ENCODE measurements around the gene NOD1. TPM values are rescaled to one million over a fixed set of nuclear protein-coding genes. Genes with fewer than 3 reads are reported as not detected.
A peak's percentile ranks its signal among the peaks of the same experiment; 100 is the strongest.
"Not testable (repeated sequence)": the region's sequence is repeated elsewhere in the genome, so short reads cannot be mapped to it uniquely, and the experiment has no call there.

NOD1 gene, protein sequence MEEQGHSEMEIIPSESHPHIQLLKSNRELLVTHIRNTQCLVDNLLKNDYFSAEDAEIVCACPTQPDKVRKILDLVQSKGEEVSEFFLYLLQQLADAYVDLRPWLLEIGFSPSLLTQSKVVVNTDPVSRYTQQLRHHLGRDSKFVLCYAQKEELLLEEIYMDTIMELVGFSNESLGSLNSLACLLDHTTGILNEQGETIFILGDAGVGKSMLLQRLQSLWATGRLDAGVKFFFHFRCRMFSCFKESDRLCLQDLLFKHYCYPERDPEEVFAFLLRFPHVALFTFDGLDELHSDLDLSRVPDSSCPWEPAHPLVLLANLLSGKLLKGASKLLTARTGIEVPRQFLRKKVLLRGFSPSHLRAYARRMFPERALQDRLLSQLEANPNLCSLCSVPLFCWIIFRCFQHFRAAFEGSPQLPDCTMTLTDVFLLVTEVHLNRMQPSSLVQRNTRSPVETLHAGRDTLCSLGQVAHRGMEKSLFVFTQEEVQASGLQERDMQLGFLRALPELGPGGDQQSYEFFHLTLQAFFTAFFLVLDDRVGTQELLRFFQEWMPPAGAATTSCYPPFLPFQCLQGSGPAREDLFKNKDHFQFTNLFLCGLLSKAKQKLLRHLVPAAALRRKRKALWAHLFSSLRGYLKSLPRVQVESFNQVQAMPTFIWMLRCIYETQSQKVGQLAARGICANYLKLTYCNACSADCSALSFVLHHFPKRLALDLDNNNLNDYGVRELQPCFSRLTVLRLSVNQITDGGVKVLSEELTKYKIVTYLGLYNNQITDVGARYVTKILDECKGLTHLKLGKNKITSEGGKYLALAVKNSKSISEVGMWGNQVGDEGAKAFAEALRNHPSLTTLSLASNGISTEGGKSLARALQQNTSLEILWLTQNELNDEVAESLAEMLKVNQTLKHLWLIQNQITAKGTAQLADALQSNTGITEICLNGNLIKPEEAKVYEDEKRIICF
- 5.6 and 6.6 TPM in 2 replicates for total RNA-seq (2014; rRNA removed; shearing (Covaris generic))

DNA sequence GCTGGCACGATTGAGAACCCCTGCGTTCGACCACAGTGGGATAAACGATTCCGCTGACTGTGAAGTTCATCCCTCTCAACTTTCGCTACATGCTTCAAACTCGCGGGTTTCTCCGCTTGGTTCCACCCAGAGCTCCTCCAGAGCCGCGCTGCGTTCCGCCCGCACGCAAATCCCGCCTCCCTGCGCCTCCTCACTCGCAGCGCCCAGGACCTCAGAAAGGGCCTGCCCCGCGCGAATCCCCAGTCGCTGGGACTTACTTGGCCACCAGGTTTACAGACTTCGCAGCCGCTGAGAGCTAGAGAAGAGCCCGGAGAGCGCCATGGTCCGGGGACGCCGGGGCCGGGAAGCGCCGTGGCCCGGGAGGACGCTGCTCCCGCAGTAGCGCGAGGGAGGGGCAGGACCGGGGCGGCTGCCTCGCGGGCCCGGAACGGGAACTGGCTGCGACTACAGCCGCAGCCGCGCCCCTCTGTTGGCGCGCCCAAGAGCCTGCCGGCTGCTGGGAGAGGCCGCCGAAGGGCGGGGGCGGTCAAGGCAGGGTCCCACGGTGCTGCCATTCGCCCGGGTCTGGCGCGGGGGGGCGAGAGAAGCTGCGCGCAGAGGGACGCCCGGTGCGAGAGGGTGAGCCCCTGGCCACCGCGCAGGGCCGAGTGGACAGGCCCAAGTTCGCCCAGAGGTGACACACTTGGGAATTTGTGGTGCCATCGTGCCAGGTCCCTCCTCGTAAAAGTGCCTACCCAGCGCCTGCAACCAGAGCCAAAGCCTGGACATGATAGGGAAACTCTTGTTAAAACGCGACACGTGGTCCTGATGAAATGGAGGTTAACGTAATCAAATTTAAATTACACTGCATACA is at the start of gene NOD1:
TSS of gene NOD1 (minus strand) at position 436 of the 853 bp plus-strand sequence. CDS start 21,863 bp downstream, outside the sequence.
- peak; percentile 91 for DNase-seq (ENCODE audit: low read depth)

DNA sequence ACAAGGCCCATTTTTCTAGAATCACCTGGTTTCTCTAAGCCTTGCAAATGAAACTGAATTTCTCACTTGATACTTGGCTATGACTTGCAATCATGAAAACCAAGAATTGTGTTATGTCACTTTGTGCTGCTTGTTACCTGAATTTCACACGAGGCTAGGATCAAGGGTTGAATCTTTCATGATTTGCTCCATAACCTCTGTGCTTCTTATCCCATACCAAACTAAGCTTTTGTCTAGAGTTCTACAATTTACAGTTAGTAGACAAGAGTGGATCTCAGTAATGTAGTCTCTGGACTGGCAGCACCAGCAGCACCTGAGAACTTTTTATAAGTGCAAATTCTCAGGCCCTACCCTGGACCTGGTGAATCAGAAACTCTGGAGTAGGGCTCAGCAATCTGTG is 48.7 kb upstream of the NOD1 start:
- not testable (repeated sequence) for DNase-seq (ENCODE audit: low read depth)

DNA sequence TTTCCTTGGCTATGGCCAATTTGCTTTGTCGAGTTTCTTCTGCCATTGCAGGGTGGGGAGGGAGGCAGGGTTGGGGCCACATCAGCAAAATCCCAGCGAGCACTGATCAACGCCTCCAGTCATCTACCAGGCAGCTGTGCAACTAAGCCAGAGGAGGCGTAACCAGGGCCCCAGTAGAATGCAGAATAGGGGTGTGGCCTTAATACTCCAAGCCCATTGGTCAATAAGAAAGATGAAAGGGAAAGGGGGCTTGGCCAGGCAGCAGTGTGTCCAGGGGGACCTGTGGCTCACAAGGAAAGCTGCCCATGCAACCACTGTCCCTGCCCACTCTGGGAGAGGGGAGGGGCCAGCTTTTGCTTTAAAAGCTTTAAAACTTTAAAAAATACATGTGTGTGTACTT is 47.6 kb upstream of the NOD1 start:
- DNase-seq (ENCODE audit: low read depth) = no peak

DNA sequence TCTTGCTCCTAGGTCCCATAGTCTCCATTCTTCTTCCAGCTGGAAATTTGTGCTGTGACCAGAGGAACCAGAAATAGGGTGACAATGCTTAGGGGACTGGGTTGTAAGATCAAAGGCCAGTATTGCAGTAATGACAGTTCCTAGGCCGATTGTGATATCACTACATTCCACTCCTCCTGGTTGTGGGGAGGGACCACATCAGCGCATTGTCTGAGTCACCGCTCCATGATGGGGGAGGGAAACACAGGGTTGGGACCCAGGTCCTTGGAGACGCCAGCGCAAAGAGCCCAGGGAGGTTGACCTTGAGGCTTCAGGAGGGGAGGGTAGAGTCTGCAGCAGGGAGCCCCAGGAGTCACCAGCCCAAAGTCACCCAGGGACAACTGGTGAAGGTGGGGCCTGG is 46.8 kb upstream of the NOD1 start:
- no peak for DNase-seq (ENCODE audit: low read depth)

DNA sequence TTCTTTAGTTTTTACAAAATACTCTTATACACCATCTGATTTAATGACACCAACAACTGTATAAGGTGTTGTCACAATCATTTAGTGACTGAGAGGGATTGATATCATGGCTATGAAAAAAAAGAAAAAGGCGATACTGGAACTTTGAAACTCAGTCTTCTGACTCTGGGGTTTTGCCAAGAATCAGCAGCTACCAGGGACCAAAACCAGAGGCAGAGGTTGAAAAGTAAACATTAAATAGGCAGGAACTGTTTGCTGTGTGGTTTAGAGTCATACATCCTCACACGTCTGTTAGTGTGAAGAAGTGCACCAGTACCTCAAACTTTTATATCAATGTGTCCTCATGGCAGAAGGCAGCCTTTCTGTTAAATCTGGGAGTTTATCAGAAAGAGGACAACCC is 46.0 kb upstream of the NOD1 start:
- DNase-seq (ENCODE audit: low read depth) = no peak

DNA sequence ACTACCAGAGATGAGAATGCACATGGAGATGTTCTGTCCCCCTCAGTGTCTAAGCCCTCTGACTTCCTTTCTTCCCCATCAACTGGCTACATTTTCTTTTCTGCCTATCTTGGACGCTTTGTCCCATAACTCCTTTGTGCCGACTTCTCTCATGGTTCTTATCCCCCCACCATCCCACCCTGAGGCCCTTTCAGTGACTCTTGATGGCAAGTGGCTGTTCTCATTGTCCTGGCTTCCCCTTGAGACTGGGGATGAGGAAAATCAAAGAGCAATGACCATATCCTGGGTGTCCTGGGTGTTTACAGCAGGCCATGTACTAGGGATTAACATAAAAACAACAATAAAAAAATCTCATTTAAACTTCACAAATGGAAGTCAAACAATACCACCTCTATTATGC is 44.9 kb upstream of the NOD1 start:
- no peak for DNase-seq (ENCODE audit: low read depth)

DNA sequence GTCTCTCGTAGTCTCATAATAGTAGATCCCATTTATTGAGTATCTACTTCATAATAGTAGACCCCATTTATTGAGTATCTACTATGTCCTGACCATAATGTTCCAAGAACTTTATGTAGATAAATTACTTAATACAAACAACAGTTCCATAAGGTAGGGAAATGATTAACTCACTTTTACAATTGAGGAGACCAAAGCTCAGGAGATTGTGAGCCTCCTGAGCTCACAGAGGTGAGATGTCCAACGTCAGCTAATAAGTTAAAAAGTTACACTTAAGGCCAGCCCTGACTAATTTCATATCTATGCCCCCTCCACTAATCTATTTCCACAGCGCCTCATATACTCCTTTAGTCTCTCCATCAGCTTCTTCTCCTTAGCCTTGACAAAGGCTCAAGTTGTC is 43.6 kb upstream of the NOD1 start:
- DNase-seq (ENCODE audit: low read depth) = no peak

DNA sequence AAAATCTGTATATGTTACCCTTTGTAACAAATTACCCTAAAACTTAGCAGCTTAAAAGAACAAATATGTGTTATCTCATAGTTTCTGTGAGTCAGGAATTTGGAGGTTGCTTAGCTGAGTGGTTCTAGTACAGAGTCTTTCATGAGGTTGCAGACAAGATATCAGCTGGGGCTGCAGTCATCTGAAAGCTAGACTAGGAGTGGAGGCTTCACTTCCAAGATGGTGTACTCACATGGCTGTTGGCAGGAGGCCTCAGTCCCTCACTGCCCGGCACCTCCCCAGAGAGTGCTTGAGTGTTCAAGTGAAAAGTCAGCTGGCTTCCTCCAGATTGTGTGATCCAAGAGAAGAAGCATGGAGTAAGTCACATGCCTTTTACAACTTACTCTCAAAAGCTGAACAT is 42.9 kb upstream of the NOD1 start:
- no peak for DNase-seq (ENCODE audit: low read depth)

DNA sequence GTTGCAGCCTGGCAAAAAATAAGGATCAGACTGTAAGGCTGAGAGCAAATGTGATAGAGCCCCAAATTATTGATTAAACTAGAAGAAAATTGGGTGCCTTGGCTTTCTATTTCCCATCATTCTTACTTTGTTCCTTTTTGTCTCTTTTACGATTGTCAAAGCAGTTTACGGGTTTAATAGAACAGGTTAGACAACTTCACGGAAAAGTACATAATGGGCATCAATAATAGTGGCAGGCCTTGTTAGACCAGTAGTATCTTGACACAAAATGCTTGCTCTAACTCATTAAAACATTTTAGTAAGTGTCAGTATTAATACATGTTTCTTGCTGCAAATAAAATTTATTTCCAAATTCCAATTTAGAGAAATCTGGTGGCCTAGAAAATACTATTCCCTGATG is 40.5 kb upstream of the NOD1 start:
- DNase-seq (ENCODE audit: low read depth) = no peak

DNA sequence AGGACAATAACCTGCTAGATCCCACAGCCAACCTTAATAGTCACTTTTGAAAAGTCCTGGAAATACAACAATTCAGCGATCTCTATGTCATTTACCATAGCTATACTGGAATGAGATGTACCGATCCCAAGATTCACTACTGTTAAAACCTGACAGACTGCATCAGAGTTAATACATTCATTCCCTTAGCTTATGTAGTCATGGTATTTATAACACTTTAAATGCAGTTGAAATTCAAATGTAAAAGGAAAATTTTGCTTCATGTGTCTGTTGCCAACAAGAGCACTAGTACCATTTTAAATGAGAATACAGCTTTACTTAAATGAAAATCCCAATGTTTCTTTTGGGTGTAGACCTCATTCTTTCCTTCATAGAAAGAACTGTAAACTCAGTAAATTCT is 37.2 kb upstream of the NOD1 start:
- DNase-seq (ENCODE audit: low read depth) = no peak

DNA sequence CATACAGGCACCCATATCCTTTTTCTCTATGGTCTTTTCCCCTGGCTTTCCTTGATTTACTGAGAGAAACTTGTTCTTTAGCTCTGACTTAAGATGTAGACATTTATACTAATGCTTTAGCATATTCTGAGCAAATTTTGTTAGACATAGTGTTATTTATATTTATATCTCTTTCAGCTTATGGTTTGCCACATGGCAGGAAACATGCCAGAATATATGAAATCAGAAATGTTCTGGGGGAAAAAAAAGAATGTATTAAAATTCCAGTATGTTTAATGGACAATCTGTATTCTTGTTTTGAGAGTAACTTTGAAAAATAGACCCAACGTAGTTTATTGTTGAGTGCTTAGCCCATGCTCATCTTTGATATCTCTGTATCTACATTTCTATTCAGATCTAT is 36.2 kb upstream of the NOD1 start:
- no peak for DNase-seq (ENCODE audit: low read depth)

DNA sequence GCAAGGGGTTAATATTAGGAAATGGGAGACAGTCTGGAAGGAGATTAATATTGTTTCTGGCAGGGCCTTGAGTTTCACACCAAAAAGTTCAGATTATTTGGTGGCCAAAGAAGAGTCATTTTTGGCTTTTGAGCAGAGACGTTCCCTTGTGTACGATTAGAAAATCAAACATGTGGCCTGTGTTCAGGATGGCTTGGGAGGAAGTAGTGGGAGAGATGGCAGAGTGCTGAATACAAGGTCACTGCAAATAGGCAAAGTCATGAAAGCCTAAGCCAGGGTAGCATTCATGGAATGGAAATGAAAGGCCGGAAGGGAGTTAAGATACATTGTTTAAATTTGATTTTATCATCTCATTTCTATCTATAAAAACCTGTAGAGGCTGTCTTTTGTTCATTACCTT is 35.6 kb upstream of the NOD1 start:
- no peak for DNase-seq (ENCODE audit: low read depth)

DNA sequence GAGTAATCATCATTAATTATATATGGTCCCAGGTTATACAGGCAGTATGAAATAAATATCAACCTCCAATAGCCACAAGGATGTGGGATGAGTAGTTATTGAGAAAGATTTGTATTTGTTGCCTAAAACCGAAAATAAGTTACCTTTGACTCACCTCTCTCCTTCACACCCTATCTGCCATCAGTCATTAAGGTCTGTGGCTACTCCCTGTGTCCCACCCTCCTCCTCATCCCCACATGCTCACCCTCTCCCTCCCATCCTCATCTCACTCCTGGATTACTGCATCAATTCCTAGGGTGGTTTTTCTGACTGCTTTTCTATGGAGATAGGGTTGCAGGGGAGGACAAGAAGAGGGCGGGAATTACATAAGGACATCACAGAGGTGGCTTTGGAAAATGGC is 35.2 kb upstream of the NOD1 start:
- DNase-seq (ENCODE audit: low read depth) = no peak

DNA sequence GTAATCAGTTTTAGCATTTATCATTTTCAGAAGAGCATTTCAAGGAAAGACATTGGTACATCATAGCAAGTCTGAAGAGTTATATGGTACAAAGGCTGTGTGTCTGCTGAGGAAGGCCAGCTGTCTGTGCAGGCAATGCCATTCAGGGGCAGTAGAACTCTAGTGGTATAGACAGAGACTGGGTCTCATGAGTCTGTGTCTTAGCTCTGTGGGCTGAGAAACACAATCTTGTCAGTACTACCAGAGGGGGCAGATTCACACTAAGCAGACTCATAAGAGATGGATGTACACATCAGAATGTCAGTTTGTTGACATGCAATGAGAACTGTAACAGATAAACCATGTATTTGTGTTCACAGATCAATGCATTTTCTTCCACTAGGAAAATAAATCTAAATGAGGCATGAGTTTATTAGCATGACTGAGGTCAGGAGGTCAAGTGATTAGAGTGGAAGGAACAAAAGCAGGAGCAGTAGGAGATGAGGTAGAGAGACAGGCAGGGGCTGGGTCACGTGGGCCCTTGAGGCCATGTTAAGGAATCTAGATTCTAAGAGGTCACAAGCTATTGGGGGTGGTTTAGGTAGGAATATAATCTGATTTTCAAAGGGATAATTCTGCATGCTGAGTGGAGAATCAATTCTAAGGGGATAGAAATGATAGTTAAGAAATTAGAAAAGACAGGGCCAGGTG is 33.5 kb upstream of the NOD1 start:
- no peak for DNase-seq (ENCODE audit: low read depth)

DNA sequence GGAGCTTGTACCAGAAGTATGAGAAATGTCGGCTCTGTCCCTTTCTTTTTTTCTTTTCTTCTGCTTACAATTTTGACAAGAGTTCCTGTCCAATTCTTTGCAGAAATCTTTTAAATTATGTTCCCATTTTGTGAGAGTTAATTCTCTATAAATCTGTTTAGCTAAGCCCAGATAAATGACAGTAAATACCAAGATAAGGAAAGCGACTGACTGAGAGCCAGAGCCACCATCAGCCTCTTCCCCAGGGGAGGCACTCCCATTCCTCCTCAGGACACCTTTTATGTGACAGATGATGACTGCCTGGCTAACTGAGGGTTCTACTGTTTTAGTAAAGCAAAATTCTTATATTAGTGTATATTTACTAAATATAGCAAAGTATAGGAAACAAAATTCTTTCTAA is 32.9 kb upstream of the NOD1 start:
- DNase-seq (ENCODE audit: low read depth) = no peak

DNA sequence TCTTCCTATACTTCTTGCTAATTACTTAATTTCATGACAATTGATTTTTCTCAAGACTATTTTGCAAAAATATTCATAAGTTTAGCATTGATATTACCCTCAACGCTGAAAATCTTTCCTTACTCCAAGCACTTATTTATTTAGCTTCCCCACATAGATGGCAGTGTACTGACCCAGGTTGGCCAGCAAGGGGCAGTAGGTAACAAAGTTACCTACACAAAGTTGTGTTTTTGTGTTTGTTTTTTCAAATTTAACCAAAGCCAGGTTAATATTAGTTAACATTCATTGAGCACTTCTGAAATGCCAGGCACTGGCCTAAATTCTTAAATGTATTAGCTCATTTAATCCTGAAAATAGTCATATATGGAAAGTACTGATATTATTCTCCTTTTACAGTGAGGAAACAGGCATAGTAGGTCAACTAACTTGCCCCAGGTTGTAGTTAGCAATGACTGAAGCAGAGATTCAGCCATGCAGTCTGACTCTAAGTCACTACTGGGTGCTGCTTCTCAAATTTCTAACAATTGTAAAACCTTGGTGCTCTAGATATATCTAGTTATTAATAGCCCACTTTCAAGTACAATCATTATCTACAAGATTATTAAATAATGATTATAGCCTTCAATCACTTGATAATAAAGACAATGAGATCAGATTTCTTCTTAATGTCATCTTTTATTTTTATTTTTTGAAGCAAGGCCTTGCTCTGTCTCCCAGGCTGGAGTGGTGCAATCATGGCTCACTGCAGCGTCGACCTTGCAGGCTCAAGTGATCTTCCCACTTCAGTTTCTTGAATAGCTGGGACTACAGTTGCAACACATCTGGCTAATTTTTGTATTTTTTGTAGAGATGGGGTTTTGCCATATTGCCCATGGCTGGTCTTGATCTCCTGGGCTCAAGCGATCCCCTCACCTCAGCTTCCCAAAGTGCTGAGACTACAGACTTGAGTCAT is 31.8 kb upstream of the NOD1 start:
- DNase-seq (ENCODE audit: low read depth) = peak; percentile 48

DNA sequence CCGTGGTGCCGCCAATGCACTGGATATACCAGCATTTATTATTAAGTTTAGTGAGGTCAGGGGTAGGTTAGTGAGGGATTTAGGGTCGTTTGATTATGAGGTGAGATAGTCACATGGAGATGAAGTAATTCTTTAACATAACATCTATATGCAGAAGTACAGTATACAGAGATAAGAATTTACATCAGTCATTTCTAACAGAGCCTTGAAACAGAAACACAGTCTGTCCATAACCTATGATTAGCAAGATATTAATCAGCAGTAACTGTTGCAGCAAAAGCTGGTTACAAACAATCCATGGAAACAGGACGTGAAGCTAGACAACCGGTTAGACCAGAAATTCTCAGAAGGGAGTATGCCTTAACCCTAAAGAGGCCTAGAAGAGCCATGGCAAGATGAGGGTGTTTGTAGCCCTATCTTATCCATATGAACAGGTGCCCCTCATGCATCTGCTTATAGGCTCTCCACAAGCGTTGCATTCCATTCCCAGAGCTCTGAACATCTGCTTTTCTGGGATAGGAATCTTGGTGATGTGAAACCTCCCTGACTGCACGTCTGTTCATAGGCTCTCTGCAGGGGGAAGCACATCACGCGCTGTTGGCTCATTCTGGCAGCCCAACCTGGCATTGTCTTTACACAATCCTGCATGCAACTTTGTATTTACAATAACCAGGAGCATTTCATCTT is 30.7 kb upstream of the NOD1 start:
- not testable (repeated sequence) for DNase-seq (ENCODE audit: low read depth)

DNA sequence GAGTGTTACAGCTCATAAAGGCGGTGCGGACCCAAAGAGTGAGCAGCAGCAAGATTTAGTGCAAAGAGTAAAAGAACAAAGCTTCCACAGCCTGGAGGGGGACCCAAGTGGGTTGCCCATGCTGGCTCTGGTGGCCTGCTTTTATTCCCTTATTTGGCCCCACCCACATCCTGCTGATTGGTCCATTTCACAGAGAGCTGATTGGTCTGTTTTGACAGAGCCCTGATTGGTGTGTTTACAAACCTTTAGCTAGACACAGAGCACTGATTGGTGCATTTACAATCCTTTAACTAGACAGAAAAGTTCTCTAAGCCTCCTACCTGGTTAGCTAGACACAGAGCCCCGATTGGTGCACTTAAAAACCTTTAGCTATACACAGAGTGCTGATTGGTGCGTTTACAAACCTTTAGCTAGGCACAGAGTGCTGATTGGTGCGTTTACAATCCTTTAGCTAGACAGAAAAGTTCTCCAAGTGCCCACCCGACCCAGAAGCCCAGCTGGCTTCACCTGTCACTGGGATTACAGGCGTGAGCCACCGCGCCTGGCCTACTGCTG is 28.8 kb upstream of the NOD1 start:
- not testable (repeated sequence) for DNase-seq (ENCODE audit: low read depth)

DNA sequence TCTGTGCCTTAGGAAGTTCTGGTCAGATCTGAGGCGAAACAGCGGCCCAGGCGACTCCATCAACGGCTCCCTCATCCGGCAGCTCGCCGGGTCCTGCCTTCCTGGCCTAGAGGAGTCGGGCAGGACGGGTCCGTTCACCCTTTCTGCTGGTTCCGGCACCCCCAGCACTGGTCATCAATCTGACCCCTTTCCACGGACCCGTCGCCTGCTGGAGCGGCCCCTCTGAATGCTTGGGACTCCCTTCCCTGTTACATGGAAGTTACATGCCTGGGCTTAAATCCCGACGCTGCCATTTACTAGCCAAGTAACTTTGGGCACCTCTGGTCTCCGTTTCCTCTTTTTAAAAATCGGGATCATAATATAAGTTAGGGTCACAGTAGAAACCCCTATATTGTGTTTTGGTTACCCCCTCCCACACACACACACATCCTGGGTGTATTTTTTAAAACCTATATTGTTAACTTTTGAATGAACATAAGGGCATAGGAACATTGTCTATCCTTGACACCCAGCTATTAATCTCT is 26.7 kb upstream of the NOD1 start:
- no peak for DNase-seq (ENCODE audit: low read depth)
